ENCODE data around the gene C1orf116. TPM values are rescaled to one million over a fixed set of nuclear protein-coding genes. Genes with fewer than 3 reads are reported as not detected.

Gene C1orf116
- polyA plus RNA-seq, 3 donors: 0.03 to 0.04 TPM; not detected in 1

GRCh38 chr1:207029701-207030521, 2.6 kb downstream of the C1orf116 start:
- no peaks in the 10 kb centered on the region for H3K36me3 Mint-ChIP-seq

GRCh38 chr1:207028884-207029650, 3.5 kb downstream of the C1orf116 start:
- Histone ChIP-seq H3K36me3 (replicated peaks in 1 of 2; ENCODE audit: control insufficient read depth in 1 of 2, insufficient read depth in 2 of 2, low read length in 2 of 2) (no peaks in the 10 kb centered on the region), H2AFZ (ENCODE audit: insufficient read depth, low read depth, low read length, poor library complexity, severe bottlenecking) (no peak overlapping the region), H3K79me2 (ENCODE audit: insufficient read depth, low read length) (no peaks in the 10 kb centered on the region), H3K9ac (ENCODE audit: insufficient read depth, low read length, poor library complexity, severe bottlenecking) (no peak overlapping the region), H3K27me3 (ENCODE audit: control insufficient read depth in 2 of 2, insufficient read depth in 2 of 2, low read length in 2 of 2) (no peaks in the 10 kb centered on the region), H3K4me1 (ENCODE audit: control insufficient read depth in 1 of 2, insufficient read depth in 2 of 2, low read length in 2 of 2) (peaks cover 10 to 12% of the 10 kb centered on the region in 2 donors), H3K27ac (ENCODE audit: low read depth in 1 of 2, low read length in 2 of 2) (no peak overlapping the region), H3K9me3 (replicated peaks in 1 of 2; ENCODE audit: control insufficient read depth in 1 of 2, insufficient read depth in 1 of 2, low read length in 2 of 2) (no peaks in the 10 kb centered on the region), H3K4me3 (replicated peaks in 1 of 3; ENCODE audit: low read depth in 2 of 3, low read length in 3 of 3) (no peak overlapping the region), H3K4me2 (replicated peaks; ENCODE audit: extremely low read depth, low read length, poor library complexity, severe bottlenecking) (no peak overlapping the region), H4K20me1 (ENCODE audit: insufficient read depth, low read length) (no peaks in the 10 kb centered on the region)
- Mint-ChIP-seq H3K27me3 (ENCODE audit: low read depth in 3 of 3) (peaks cover 6 to 7% (median 7%) of the 10 kb centered on the region in 3 donors), H3K4me3 (no peak overlapping the region), H3K9me3 (no peaks in the 10 kb centered on the region), H3K27ac (peak overlapping the region in 2 of 7 donors; percentile 25 to 50), H3K36me3 (no peaks in the 10 kb centered on the region), H3K4me1 (peaks cover 16% of the 10 kb centered on the region)
- no peak for DNase-seq
- intact Hi-C loops (cut with micrococcal nuclease): no loop called here
- TF ChIP-seq, protein P1, sequence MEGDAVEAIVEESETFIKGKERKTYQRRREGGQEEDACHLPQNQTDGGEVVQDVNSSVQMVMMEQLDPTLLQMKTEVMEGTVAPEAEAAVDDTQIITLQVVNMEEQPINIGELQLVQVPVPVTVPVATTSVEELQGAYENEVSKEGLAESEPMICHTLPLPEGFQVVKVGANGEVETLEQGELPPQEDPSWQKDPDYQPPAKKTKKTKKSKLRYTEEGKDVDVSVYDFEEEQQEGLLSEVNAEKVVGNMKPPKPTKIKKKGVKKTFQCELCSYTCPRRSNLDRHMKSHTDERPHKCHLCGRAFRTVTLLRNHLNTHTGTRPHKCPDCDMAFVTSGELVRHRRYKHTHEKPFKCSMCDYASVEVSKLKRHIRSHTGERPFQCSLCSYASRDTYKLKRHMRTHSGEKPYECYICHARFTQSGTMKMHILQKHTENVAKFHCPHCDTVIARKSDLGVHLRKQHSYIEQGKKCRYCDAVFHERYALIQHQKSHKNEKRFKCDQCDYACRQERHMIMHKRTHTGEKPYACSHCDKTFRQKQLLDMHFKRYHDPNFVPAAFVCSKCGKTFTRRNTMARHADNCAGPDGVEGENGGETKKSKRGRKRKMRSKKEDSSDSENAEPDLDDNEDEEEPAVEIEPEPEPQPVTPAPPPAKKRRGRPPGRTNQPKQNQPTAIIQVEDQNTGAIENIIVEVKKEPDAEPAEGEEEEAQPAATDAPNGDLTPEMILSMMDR (IDR thresholded peaks at IDR 0.05): no peak
- no CpG with 5 or more reads among the region's 2 CpGs for WGBS (ENCODE audit: insufficient coverage)

More at GRCh38 chr1:207029701-207030521, 2.6 kb downstream of the C1orf116 start:
- no peaks in the 10 kb centered on the region for H3K9me3 ChIP-seq (replicated peaks in 1 of 2; ENCODE audit: control insufficient read depth in 1 of 2, insufficient read depth in 1 of 2, low read length in 2 of 2)
- 95% methylated on average over 4 of the region's 5 CpGs for WGBS (ENCODE audit: insufficient coverage)
- no peak overlapping the region for H2AFZ ChIP-seq (ENCODE audit: insufficient read depth, low read depth, low read length, poor library complexity, severe bottlenecking)
- TF ChIP-seq, protein P1 (IDR thresholded peaks at IDR 0.05): no peak
- H3K4me3 ChIP-seq (replicated peaks in 1 of 3; ENCODE audit: low read depth in 2 of 3, low read length in 3 of 3): no peak overlapping the region
- H3K27ac ChIP-seq (ENCODE audit: low read depth in 1 of 2, low read length in 2 of 2): no peak overlapping the region
- no peaks in the 10 kb centered on the region for H3K36me3 ChIP-seq (replicated peaks in 1 of 2; ENCODE audit: control insufficient read depth in 1 of 2, insufficient read depth in 2 of 2, low read length in 2 of 2)
- intact Hi-C loops (cut with micrococcal nuclease): no loop called here
- no peaks in the 10 kb centered on the region for H4K20me1 ChIP-seq (ENCODE audit: insufficient read depth, low read length)
- H3K27me3 Mint-ChIP-seq (ENCODE audit: low read depth in 3 of 3): peaks cover 6 to 7% (median 7%) of the 10 kb centered on the region in 3 donors
- H3K27me3 ChIP-seq (ENCODE audit: control insufficient read depth in 2 of 2, insufficient read depth in 2 of 2, low read length in 2 of 2): no peaks in the 10 kb centered on the region
- H3K4me1 ChIP-seq (ENCODE audit: control insufficient read depth in 1 of 2, insufficient read depth in 2 of 2, low read length in 2 of 2): peaks cover 5% of the 10 kb centered on the region in 2 donors
- peaks cover 14% of the 10 kb centered on the region for H3K4me1 Mint-ChIP-seq
- no peak overlapping the region for H3K4me2 ChIP-seq (replicated peaks; ENCODE audit: extremely low read depth, low read length, poor library complexity, severe bottlenecking)
- no peaks in the 10 kb centered on the region for H3K79me2 ChIP-seq (ENCODE audit: insufficient read depth, low read length)
- H3K27ac Mint-ChIP-seq: no peak overlapping the region
- H3K9me3 Mint-ChIP-seq: no peaks in the 10 kb centered on the region
- no peak overlapping the region for H3K9ac ChIP-seq (ENCODE audit: insufficient read depth, low read length, poor library complexity, severe bottlenecking)
- no peak overlapping the region for H3K4me3 Mint-ChIP-seq
- no peak for DNase-seq
